Limb (tissue), 2 donors: ENCODE measurements around the gene C22orf42.
"Not testable (repeated sequence)": the region's sequence is repeated elsewhere in the genome, so short reads cannot be mapped to it uniquely, and the experiment has no call there.

Experiments
- DNase-seq, 2 donors: peaks; one replicate each; pipeline ENCODE4 v3.0.0-alpha.2; 2016; ENCODE audit errors: extremely low spot score in 2 of 2

C22orf42 gene

GRCh38 chr22:32135958-32136357 is 23.1 kb downstream of the C22orf42 start:
- not testable (repeated sequence) for DNase-seq

GRCh38 chr22:32134796-32135195 is 24.3 kb downstream of the C22orf42 start:
- not testable (repeated sequence) for DNase-seq

- DNase-seq, result no peak
Measured at GRCh38 chr22:32132783-32133182, 26.3 kb downstream of the C22orf42 start.

- DNase-seq, result no peak
Measured at GRCh38 chr22:32132126-32132525, 27.0 kb downstream of the C22orf42 start.

GRCh38 chr22:32130464-32130863 is 28.6 kb downstream of the C22orf42 start:
- no peak for DNase-seq

- no peak for DNase-seq
Measured at GRCh38 chr22:32127904-32128303, 31.2 kb downstream of the C22orf42 start.

GRCh38 chr22:32123657-32124056 is 35.4 kb downstream of the C22orf42 start:
- DNase-seq, result no peak

GRCh38 chr22:32122899-32123298 is 36.2 kb downstream of the C22orf42 start:
- no peak for DNase-seq

GRCh38 chr22:32120603-32121002 is 38.5 kb downstream of the C22orf42 start:
- DNase-seq, result no peak

GRCh38 chr22:32119568-32120235 is 39.4 kb downstream of the C22orf42 start:
- no peak for DNase-seq

GRCh38 chr22:32112380-32112779 is 46.7 kb downstream of the C22orf42 start:
- no peak for DNase-seq

- peak in 1 of 2 donors; percentile 54 for DNase-seq
Measured at GRCh38 chr22:32106930-32107329, 52.2 kb downstream of the C22orf42 start.

- no peak for DNase-seq
Measured at GRCh38 chr22:32103658-32104315, 55.3 kb downstream of the C22orf42 start.

- no peak for DNase-seq
Measured at GRCh38 chr22:32100711-32101110, 58.4 kb downstream of the C22orf42 start.
